K562 (cell line): ENCODE measurements around the gene TNK2. TPM values are rescaled to one million over a fixed set of nuclear protein-coding genes. Genes with fewer than 3 reads are reported as not detected.
A peak's percentile ranks its signal among the peaks of the same experiment; 100 is the strongest.

Experiments
- ATAC-seq: fragments of 200-7000 bp; cut with Tn5 transposase; 3 replicates; pipeline ENCODE4 v1.9.1; 2020; ENCODE audit warnings: moderate library complexity
- BruUV-seq: library from RNA; stranded (reverse); fragments of 400-500 nt; replicated peaks from 2 replicates; lab custom pipeline; 2021; lab: Mats Ljungman, UMichigan
- CTCF ChIA-PET: fragments of 300-600 bp; formaldehyde crosslinking; extraction: SDS; loops from one replicate; lab custom pipeline; 2021; ENCODE audit warnings: low intra/inter-chr PET ratio; lab: Yijun Ruan, JAX
- POLR2A ChIA-PET: fragments of 300-600, 350-650 bp; sonication (Branson Sonifier 250); formaldehyde crosslinking; extraction: SDS; loops from one replicate; lab custom pipeline; 2021; ENCODE audit warnings: antibody characterized with exemption, inconsistent platforms; lab: Yijun Ruan, JAX
- DNase-seq, 4 experiments: peaks; one replicate each; pipeline versions ENCODE4 v3.0.0 to v3.0.0-alpha.2; 2011 to 2018; ENCODE audit warnings: low spot score in 3 of 4, mixed read lengths in 3 of 4; ENCODE audit errors: extremely low read depth in 1 of 4
- FAIRE-seq: peaks from 2 replicates; lab custom pipeline; 2011; peaks lifted over from hg19 to GRCh38; lab: Jason Lieb, UNC
- H2AFZ ChIP-seq: 2 replicates; pipeline ENCODE4 v1.6.0; 2011; ENCODE audit warnings: low read depth, low read length, control low read depth, inconsistent platforms
- H3K27ac ChIP-seq: fragments of 200-600 bp; 3 replicates; pipeline ENCODE4 v1.8.0; 2011; ENCODE audit warnings: low read depth, mild to moderate bottlenecking, control low read depth, inconsistent platforms, low read length, moderate library complexity, mixed read lengths; ENCODE audit errors: extremely low read depth
- H3K27me3 ChIP-seq, 2 experiments: fragments of 300-600 bp in 1 of 2; 2 replicates in 1 of 2; 3 replicates in 1 of 2; pipeline versions ENCODE4 v1.6.0 to v1.8.0; 2011; ENCODE audit warnings: inconsistent platforms in 2 of 2, low read length in 2 of 2, mild to moderate bottlenecking in 1 of 2, mixed read lengths in 1 of 2, moderate library complexity in 1 of 2; ENCODE audit not compliant: control insufficient read depth in 2 of 2, insufficient read depth in 2 of 2
- H3K36me3 ChIP-seq: fragments of 300-600 bp; 3 replicates; pipeline ENCODE4 v1.8.0; 2011; ENCODE audit warnings: mild to moderate bottlenecking, low read length, inconsistent platforms; ENCODE audit not compliant: control insufficient read depth, insufficient read depth
- H3K4me1 ChIP-seq, 2 experiments: fragments of 200-600 bp in 1 of 2; replicated peaks in 1 of 2; 2 replicates in 1 of 2; 3 replicates in 1 of 2; pipeline versions ENCODE4 v1.5.1 to v1.8.0; 2011; ENCODE audit warnings: inconsistent platforms in 2 of 2, low read length in 2 of 2, mild to moderate bottlenecking in 1 of 2, mixed read lengths in 1 of 2, moderate library complexity in 1 of 2; ENCODE audit not compliant: control insufficient read depth in 2 of 2, insufficient read depth in 2 of 2
- H3K4me2 ChIP-seq: 2 replicates; pipeline ENCODE4 v1.6.1; 2011; ENCODE audit warnings: low read length, control low read depth, inconsistent platforms, mixed read lengths; ENCODE audit not compliant: insufficient read depth
- H3K4me3 ChIP-seq: fragments of 200-600 bp; sonication (generic), shearing (Covaris generic); 2 replicates; pipeline ENCODE4 v1.5.1; 2016; ENCODE audit warnings: control low read depth, inconsistent platforms
- H3K79me2 ChIP-seq: fragments of 200-600 bp; 3 replicates; pipeline ENCODE4 v1.8.0; 2011; ENCODE audit warnings: low read length, inconsistent platforms; ENCODE audit not compliant: control insufficient read depth, insufficient read depth
- H3K9ac ChIP-seq, 2 experiments: 2 replicates each; pipeline versions ENCODE4 v1.6.0 to v1.6.1; 2011; ENCODE audit warnings: low read depth in 2 of 2, low read length in 2 of 2, control low read depth in 1 of 2, inconsistent platforms in 1 of 2, mild to moderate bottlenecking in 1 of 2, mixed read lengths in 1 of 2; ENCODE audit not compliant: insufficient read depth in 1 of 2
- H3K9me1 ChIP-seq: one replicate; pipeline ENCODE4 v1.6.0; 2011; ENCODE audit warnings: inconsistent platforms, mild to moderate bottlenecking, low read length, moderate library complexity; ENCODE audit not compliant: control insufficient read depth, insufficient read depth
- H3K9me3 ChIP-seq: replicated peaks from 2 replicates; pipeline ENCODE4 v1.5.1; 2011; ENCODE audit warnings: low read depth, low read length, inconsistent platforms; ENCODE audit not compliant: control insufficient read depth, insufficient read depth
- H4K20me1 ChIP-seq: replicated peaks from 2 replicates; pipeline ENCODE4 v1.6.1; 2011; ENCODE audit warnings: low read length, inconsistent platforms, mixed read lengths; ENCODE audit not compliant: control insufficient read depth, insufficient read depth
- DNMT1 ChIP-seq: fragments of 450-650 bp; IDR thresholded peaks from 2 replicates; pipeline ENCODE4 v1.6.1; 2016; ENCODE audit warnings: antibody characterized with exemption, mild to moderate bottlenecking
- SMAD4 ChIP-seq: fragments of 250-450 bp; sonication (Bioruptor Pico); conservative IDR thresholded peaks from 2 replicates; pipeline ENCODE4 v1.8.0; 2021; ENCODE audit warnings: inconsistent platforms, mild to moderate bottlenecking, moderate library complexity
- STAT5A ChIP-seq: IDR thresholded peaks from 2 replicates; pipeline ENCODE4 v1.6.1; 2012; ENCODE audit warnings: low read length, inconsistent platforms, borderline replicate concordance
- TBL1XR1 ChIP-seq, 2 experiments: IDR thresholded peaks; 2 replicates each; pipeline ENCODE4 v1.6.1; 2012; ENCODE audit warnings: improper control_type of control experiment in 2 of 2, low read length in 2 of 2, mild to moderate bottlenecking in 1 of 2
- ZBTB7A ChIP-seq: IDR thresholded peaks from 2 replicates; pipeline ENCODE4 v1.6.1; 2011; ENCODE audit warnings: low read depth, mild to moderate bottlenecking, low read length, moderate library complexity, borderline replicate concordance; ENCODE audit not compliant: control insufficient read depth
- ZC3H11A ChIP-seq: IDR thresholded peaks from 2 replicates; pipeline ENCODE4 v1.6.1; 2012; ENCODE audit warnings: low read depth, low read length, improper control_type of control experiment
- ZNF197 ChIP-seq: fragments of 200-800 bp; sonication (Bioruptor generic); IDR thresholded peaks from 2 replicates; pipeline ENCODE4 v1.6.1; 2016; ENCODE audit warnings: low read depth, missing genetic modification characterization, missing compliant biosample characterization
- ZNF408 ChIP-seq: fragments of 250-450 bp; sonication (Bioruptor Pico); IDR thresholded peaks from 2 replicates; pipeline ENCODE4 v1.4.0; 2020; ENCODE audit warnings: low read depth, mild to moderate bottlenecking, moderate library complexity
- ZNF77 ChIP-seq: fragments of 250-450 bp; sonication (Bioruptor Pico); IDR thresholded peaks from 2 replicates; pipeline ENCODE4 v1.5.0; 2020
- WGBS: fragments of 100-300 bp; shearing (Covaris generic); methylation state at CpG from one replicate; pipeline ENCODE4 v1.1.6; 2016; ENCODE audit warnings: low coverage, mixed read lengths; ENCODE audit not compliant: insufficient coverage; ENCODE audit errors: missing lambda C conversion rate; 5-methylcytosine and 5-hydroxymethylcytosine counted together
- in situ Hi-C: fragments of 300-500 bp; cut with MboI; formaldehyde crosslinking; loops from 4 replicates; pipeline ENCODE4 v1.15.0; 2018; ENCODE audit warnings: inconsistent platforms, mixed read lengths
- intact Hi-C: fragments of 100-400 bp; cut with micrococcal nuclease; formaldehyde crosslinking; loops from 2 replicates; pipeline ENCODE4 v1.14.2; 2022
- polyA plus RNA-seq, 8 experiments: library from polyadenylated mRNA; depleted of rRNA in 4 of 8; stranded (reverse) in 5 of 8; unstranded in 3 of 8; fragments of >200 nt; fragmentation: Nextera tagmentation in 2 of 8; fragmentation: Illumina TruSeq in 1 of 8; extraction: Ambion mirVana in 2 of 8; extraction: Trizol in 1 of 8; gene quantifications; 2 replicates each; pipeline versions ENCODE4 v1.2.1 to v1.2.3, GENCODE V29; 2011 to 2014; ENCODE audit warnings: inconsistent platforms in 1 of 8, missing spikeins in 1 of 8
- total RNA-seq, 7 experiments: library from RNA; depleted of rRNA in 6 of 7; stranded (reverse); fragments of >200 nt in 6 of 7; fragmentation: Illumina TruSeq in 2 of 7; extraction: Trizol in 2 of 7; gene quantifications; 2 replicates each; pipeline versions ENCODE4 v1.2.1 to v1.2.3, GENCODE V29; 2011 to 2021; ENCODE audit warnings: low replicate concordance in 1 of 7
- TF ChIP-seq, protein P1 (sequence below), 3 experiments: IDR thresholded peaks in 2 of 3; conservative IDR thresholded peaks in 1 of 3; 2 replicates each; pipeline ENCODE4 v1.5.1; 2011 to 2012; ENCODE audit warnings: low read length in 3 of 3, mild to moderate bottlenecking in 3 of 3, control low read depth in 2 of 3, improper control_type of control experiment in 1 of 3, inconsistent platforms in 1 of 3, low read depth in 1 of 3, mixed read lengths in 1 of 3, moderate library complexity in 1 of 3; ENCODE audit not compliant: insufficient read depth in 2 of 3
- TF ChIP-seq, protein P2 (sequence below): sonication (generic); formaldehyde crosslinking; IDR thresholded peaks from 2 replicates; pipeline ENCODE4 v1.8.1; 2023; ENCODE audit warnings: mild to moderate bottlenecking, missing genetic modification reagents

The TNK2 gene
- total and polyA plus RNA-seq, 9 of the 15 experiments (the other 6 are each of a cell fraction or from before 2014, with no cell fraction given) = 0.03 to 33.8 (median 6.5) TPM

DNA sequence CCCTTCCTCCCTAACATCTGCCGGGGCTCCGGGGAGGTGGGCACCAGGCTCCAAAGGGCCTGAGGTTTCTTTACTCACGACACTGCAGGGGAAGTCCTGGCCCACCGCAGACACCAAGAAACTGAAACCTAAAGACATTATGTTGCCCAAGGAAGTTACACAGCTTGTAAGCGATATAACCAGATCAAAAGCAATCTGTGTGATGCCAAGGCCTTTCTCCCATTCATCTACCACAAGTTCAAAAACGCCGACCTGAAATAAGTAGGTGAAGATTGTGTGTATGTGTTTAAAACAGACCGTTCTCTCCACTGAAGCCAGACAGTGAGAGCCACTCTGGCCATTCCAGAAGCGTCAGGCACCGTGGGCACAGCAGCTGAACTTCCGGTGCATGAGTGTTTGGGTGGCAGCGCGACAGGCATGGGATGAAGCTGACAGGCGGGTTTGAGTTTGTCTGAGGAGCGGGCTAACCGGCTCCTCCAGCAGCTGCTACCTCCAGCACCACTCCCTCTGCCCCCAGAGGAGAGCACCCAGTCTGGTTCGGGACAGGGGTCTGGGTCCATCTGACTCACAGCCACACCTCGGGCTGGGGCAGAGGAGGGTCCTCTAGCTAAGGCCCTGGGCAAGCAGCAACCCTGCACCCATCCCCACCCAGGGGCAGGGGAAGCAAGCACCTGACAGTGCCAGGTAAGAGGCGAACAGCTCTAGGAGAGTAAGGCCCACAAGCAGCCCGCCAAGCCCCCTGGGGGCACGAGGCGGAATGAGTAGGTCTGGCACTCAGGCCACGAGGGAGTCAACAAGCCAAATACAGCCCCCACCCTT lies 1.3 kb downstream of the TNK2 start:
- ChIA-PET CTCF (interaction anchor here (1.1 kb wide), 1 partner anchor 13 kb away, joined by 6 read pairs; no protein-coding TSS in a partner anchor), POLR2A (interaction anchor here (0.7 to 1.4 kb wide), 5 partner anchors 8 to 102 kb away, joined by 3 to 6 read pairs (median 3); no protein-coding TSS in a partner anchor)
- in situ Hi-C loops = no loop called here
- WGBS = 82% methylated on average over 23 of the region's 23 CpGs
- Histone ChIP-seq H3K79me2 (peaks cover 24% of the 10 kb centered on the region; the same call in 2 of the 3 replicates), H3K4me1 (peaks cover 45 to 50% of the 10 kb centered on the region in 2 experiments), H2AFZ (no peak overlapping the region), H3K9me3 (no peaks in the 10 kb centered on the region), H3K9me1 (no peaks in the 10 kb centered on the region), H3K9ac (peak overlapping the region in 1 of 2 experiments; percentile 90; a peak in 2 of 4 replicates), H4K20me1 (peaks cover 18% of the 10 kb centered on the region), H3K4me3 (no peak overlapping the region), H3K27me3 (no peaks in the 10 kb centered on the region), H3K4me2 (no peak overlapping the region; the same call in 1 of the 2 replicates), H3K27ac (no peak overlapping the region), H3K36me3 (no peaks in the 10 kb centered on the region)
- FAIRE-seq (no peak), ATAC-seq (no peak), DNase-seq (no peak)
- TF ChIP-seq, protein P1, sequence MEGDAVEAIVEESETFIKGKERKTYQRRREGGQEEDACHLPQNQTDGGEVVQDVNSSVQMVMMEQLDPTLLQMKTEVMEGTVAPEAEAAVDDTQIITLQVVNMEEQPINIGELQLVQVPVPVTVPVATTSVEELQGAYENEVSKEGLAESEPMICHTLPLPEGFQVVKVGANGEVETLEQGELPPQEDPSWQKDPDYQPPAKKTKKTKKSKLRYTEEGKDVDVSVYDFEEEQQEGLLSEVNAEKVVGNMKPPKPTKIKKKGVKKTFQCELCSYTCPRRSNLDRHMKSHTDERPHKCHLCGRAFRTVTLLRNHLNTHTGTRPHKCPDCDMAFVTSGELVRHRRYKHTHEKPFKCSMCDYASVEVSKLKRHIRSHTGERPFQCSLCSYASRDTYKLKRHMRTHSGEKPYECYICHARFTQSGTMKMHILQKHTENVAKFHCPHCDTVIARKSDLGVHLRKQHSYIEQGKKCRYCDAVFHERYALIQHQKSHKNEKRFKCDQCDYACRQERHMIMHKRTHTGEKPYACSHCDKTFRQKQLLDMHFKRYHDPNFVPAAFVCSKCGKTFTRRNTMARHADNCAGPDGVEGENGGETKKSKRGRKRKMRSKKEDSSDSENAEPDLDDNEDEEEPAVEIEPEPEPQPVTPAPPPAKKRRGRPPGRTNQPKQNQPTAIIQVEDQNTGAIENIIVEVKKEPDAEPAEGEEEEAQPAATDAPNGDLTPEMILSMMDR (IDR thresholded peaks at IDR 0.05 in 2 of 3, conservative IDR thresholded peaks at IDR 0.05 in 1 of 3; ENCODE audit: insufficient read depth in 2 of 3, low read depth in 1 of 3, low read length in 3 of 3) = 0 out of 6 replicates have a peak, but pooled peaks of 1 of the 3 experiments have one; percentile 0
- TF ChIP-seq STAT5A (no peak), ZNF197 (no peak), ZC3H11A (no peak), DNMT1 (no peak), TBL1XR1 (IDR thresholded peaks at IDR 0.05; ENCODE audit: low read length in 2 of 2) (no peak), SMAD4 (no peak), ZNF77 (CRISPR knock-in tag) (no peak), ZBTB7A (0 out of 2 replicates have a peak, but pooled peaks have one; percentile 24), ZNF408 (no peak)
- TF ChIP-seq, protein P2, sequence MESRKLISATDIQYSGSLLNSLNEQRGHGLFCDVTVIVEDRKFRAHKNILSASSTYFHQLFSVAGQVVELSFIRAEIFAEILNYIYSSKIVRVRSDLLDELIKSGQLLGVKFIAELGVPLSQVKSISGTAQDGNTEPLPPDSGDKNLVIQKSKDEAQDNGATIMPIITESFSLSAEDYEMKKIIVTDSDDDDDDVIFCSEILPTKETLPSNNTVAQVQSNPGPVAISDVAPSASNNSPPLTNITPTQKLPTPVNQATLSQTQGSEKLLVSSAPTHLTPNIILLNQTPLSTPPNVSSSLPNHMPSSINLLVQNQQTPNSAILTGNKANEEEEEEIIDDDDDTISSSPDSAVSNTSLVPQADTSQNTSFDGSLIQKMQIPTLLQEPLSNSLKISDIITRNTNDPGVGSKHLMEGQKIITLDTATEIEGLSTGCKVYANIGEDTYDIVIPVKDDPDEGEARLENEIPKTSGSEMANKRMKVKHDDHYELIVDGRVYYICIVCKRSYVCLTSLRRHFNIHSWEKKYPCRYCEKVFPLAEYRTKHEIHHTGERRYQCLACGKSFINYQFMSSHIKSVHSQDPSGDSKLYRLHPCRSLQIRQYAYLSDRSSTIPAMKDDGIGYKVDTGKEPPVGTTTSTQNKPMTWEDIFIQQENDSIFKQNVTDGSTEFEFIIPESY (CRISPR knock-in tag) = peak; percentile 91
- no TSS peak for BruUV-seq
- intact Hi-C loops = no loop called here
